ENCODE measurements around the gene SNW1.

The SNW1 gene

GRCh38 chr14:77681196-77682157 lies 79.5 kb downstream of the SNW1 start:
- CTCF ChIA-PET = interaction anchor here (0.7 to 2.3 kb wide), 5 partner anchors 8 to 222 kb away, joined by 3 to 7 read pairs (median 3); no protein-coding TSS in a partner anchor
- no peak for TF ChIP-seq CTCF (IDR thresholded peaks at IDR 0.05; ENCODE audit: insufficient read depth, low read length, missing control alignments)
- no peak for DNase-seq (ENCODE audit: low read depth, low spot score)
- no peak overlapping the region for H3K4me3 ChIP-seq (ENCODE audit: low read depth, low read length)
- POLR2A ChIA-PET = no interaction called here

GRCh38 chr14:77674931-77675330 lies 86.0 kb downstream of the SNW1 start:
- POLR2A ChIA-PET = no interaction called here
- TF ChIP-seq CTCF (IDR thresholded peaks at IDR 0.05; ENCODE audit: insufficient read depth, low read length, missing control alignments) = no peak
- CTCF ChIA-PET = no interaction called here
- no peak overlapping the region for H3K4me3 ChIP-seq (ENCODE audit: low read depth, low read length)
- DNase-seq (ENCODE audit: low read depth, low spot score) = no peak

- no peak for TF ChIP-seq CTCF (IDR thresholded peaks at IDR 0.05; ENCODE audit: insufficient read depth, low read length, missing control alignments)
- H3K4me3 ChIP-seq (ENCODE audit: low read depth, low read length) = no peak overlapping the region
- ChIA-PET CTCF (interaction anchor here (1.2 kb wide), 1 partner anchor 16 kb away, joined by 3 read pairs; no protein-coding TSS in a partner anchor), POLR2A (no interaction called here)
- DNase-seq (ENCODE audit: low read depth, low spot score) = no peak
These were observed 87.8 kb downstream of the SNW1 start for GRCh38 chr14:77673193-77673592.
